ENCODE results near the gene CYP4F8. TPM values are rescaled to one million over a fixed set of nuclear protein-coding genes. Genes with fewer than 3 reads are reported as not detected.
"Not testable (repeated sequence)": the region's sequence is repeated elsewhere in the genome, so short reads cannot be mapped to it uniquely, and the experiment has no call there.

The CYP4F8 gene
- total RNA-seq, 2 experiments from 2014 or later = not detected

- DNase-seq = no peak
- ChIA-PET POLR2A (no interaction called here), CTCF (no interaction called here)
- no peaks in the 10 kb centered on the region for H3K27me3 Mint-ChIP-seq
- H3K9me3 Mint-ChIP-seq = no peaks in the 10 kb centered on the region
- H3K27ac Mint-ChIP-seq = no peak overlapping the region
- no peak overlapping the region for H3K4me3 Mint-ChIP-seq
- no peaks in the 10 kb centered on the region for H3K36me3 Mint-ChIP-seq (ENCODE audit: low read depth)
- H3K4me1 Mint-ChIP-seq = no peaks in the 10 kb centered on the region
Measured at GRCh38 chr19:15671237-15671821, 56.3 kb downstream of the CYP4F8 start.

DNA sequence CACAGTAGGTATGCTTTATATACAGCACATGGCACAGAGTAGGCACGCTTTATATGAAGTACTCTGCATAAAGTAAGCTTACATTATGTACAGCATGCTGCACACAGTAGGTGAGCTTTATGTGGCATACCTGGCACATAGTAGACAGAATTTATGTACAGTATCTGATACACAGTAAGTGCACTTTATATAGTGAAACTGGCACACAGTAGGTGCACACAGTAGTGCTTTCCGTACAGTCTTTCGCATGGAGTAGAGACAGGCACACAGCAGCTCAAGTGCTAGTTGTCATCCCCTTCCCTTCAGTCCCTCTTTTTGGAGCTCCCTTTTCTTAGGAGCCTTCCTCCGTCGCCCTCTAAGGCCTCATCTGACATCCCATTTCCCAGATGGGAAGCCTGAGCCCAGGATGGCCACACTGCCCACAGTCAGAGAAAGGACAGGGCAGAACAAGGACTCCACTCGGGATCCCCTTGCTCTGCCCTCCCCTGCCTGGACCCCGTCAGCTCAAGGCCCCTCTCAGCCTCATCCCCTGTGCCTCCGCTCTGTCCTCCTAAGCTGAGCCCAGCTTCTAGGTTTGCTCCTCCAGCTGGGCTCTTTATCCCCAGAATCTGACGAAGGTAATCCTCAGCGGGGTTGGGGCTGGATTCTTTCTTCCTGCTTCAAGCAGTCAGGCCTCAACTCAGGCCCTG is 57.0 kb downstream of the CYP4F8 start:
- DNase-seq = no peak
- CTCF ChIA-PET = no interaction called here
- POLR2A ChIA-PET = no interaction called here
- H3K4me1 Mint-ChIP-seq = no peaks in the 10 kb centered on the region
- no peak overlapping the region for H3K27ac Mint-ChIP-seq
- no peak overlapping the region for H3K4me3 Mint-ChIP-seq
- no peaks in the 10 kb centered on the region for H3K9me3 Mint-ChIP-seq
- H3K36me3 Mint-ChIP-seq (ENCODE audit: low read depth) = no peaks in the 10 kb centered on the region
- H3K27me3 Mint-ChIP-seq = no peaks in the 10 kb centered on the region

GRCh38 chr19:15672580-15673175 is 57.7 kb downstream of the CYP4F8 start, which contains the start of gene CYP4F12:
Gene CYP4F12 (plus strand): TSS chr19:15673087. CDS start chr19:15673530, 443 bp downstream.
- Mint-ChIP-seq H3K9me3 (no peaks in the 10 kb centered on the region), H3K36me3 (ENCODE audit: low read depth) (no peaks in the 10 kb centered on the region), H3K27ac (no peak within 1 kb of the TSS), H3K27me3 (no peaks in the 10 kb centered on the region), H3K4me1 (no peaks in the 10 kb centered on the region), H3K4me3 (no peak within 1 kb of the TSS)
- ChIA-PET CTCF (no interaction called here), POLR2A (no interaction called here)
- no peak for DNase-seq

DNA sequence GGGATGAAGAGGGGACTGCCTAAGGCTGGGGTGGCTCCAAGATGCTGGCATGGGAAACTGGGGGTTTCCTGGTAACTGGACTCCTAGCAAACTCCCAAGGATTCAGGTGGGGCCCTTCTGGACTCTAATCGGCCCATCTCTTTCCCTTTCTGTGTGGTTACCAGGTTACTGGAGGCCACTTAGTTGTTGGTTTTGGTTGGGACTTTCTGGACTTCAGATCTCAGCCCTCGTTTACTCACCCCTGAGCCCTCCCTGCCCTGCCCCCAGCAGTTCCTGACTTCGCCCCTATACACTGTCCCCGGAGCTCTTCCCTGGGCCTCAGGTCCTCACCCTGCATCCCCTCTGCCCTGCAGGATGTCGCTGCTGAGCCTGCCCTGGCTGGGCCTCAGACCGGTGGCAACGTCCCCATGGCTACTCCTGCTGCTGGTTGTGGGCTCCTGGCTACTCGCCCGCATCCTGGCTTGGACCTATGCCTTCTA is 58.2 kb downstream of the CYP4F8 start:
- POLR2A ChIA-PET = no interaction called here
- Mint-ChIP-seq H3K27ac (no peak overlapping the region), H3K4me3 (no peak overlapping the region)

GRCh38 chr19:15675560-15675959 is 60.5 kb downstream of the CYP4F8 start:
- Mint-ChIP-seq H3K36me3 (ENCODE audit: low read depth) (no peaks in the 10 kb centered on the region), H3K4me3 (no peak overlapping the region)
- CTCF ChIA-PET = no interaction called here

More for the DNA sequence above, 58.2 kb downstream of the CYP4F8 start:
- Mint-ChIP-seq H3K9me3 (peaks cover 4% of the 10 kb centered on the region), H3K36me3 (ENCODE audit: low read depth) (no peaks in the 10 kb centered on the region), H3K27me3 (no peaks in the 10 kb centered on the region), H3K4me1 (no peaks in the 10 kb centered on the region)
- CTCF ChIA-PET = no interaction called here
- DNase-seq = no peak

DNA sequence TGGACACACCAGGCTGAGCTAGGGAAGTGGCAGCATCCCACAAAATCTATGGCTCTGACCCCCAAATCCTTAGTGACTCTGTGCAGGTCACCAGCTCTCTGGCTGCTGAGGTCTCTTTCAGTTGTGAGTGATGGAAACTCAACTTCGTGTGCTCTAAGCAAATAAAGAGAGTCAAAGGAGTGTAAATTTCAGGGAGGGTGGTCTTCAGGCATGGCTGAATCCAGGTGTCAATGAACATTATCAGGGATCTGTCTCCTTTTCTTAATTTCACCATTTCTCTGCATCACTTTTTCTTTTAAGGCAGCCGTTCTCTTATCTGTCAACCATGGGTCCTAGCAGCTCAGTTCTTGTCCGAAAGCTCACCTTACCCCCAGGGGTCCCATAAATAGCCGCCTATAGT is 64.1 kb downstream of the CYP4F8 start:
- Mint-ChIP-seq H3K36me3 (ENCODE audit: low read depth) (no peaks in the 10 kb centered on the region), H3K27ac (no peak overlapping the region), H3K27me3 (no peaks in the 10 kb centered on the region), H3K4me3 (no peak overlapping the region), H3K4me1 (no peaks in the 10 kb centered on the region), H3K9me3 (peaks cover 4% of the 10 kb centered on the region)
- CTCF ChIA-PET = no interaction called here
- DNase-seq = no peak
- POLR2A ChIA-PET = no interaction called here

More at GRCh38 chr19:15675560-15675959, 60.5 kb downstream of the CYP4F8 start:
- Mint-ChIP-seq H3K27ac (no peak overlapping the region), H3K9me3 (peaks cover 4% of the 10 kb centered on the region), H3K27me3 (no peaks in the 10 kb centered on the region), H3K4me1 (no peaks in the 10 kb centered on the region)
- DNase-seq = no peak
- POLR2A ChIA-PET = no interaction called here

DNA sequence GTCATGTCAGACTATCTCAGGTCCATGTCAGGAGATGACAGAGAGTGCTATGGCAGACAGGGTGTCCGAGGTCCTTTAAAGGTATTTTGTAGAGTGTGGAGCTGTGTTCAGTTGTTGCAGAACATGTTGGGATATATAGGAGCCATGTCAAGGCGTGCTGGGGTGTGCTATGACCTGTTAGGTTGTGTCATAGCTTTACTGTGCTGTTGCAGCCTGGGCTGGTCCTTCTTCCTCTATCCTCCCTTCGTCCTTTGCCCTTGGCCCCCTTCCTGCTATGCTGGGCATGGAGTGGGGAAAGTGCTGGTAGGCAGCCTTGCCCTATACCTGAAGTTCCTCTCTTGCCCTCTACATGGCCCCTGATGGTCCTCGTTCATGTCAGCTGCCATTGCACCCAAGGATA is 64.8 kb downstream of the CYP4F8 start:
- H3K27me3 Mint-ChIP-seq, CTCF ChIA-PET, DNase-seq: not testable (repeated sequence)

More for the DNA sequence above, 64.8 kb downstream of the CYP4F8 start:
- H3K4me3 Mint-ChIP-seq; H3K4me1 Mint-ChIP-seq; H3K36me3 Mint-ChIP-seq (ENCODE audit: low read depth); H3K9me3 Mint-ChIP-seq; H3K27ac Mint-ChIP-seq; POLR2A ChIA-PET: not testable (repeated sequence)

Other genes starting within 250 kb of the CYP4F8 start
- 10 to 100 TPM; 54.5 to 57.1 TPM for gene AKAP8, start 235.4 kb upstream of the CYP4F8 start, total RNA-seq
- 10 to 100 TPM; 84.3 to 96.7 TPM for gene AKAP8L, start 196.2 kb upstream of the CYP4F8 start, total RNA-seq
- gene WIZ, start 165.3 kb upstream of the CYP4F8 start, total RNA-seq = 10 to 100 TPM; 28.7 to 31.6 TPM
- 100 to 1,000 TPM; 120 to 123 TPM for gene RASAL3, start 150.7 kb upstream of the CYP4F8 start, total RNA-seq
- gene PGLYRP2, start 135.7 kb upstream of the CYP4F8 start, total RNA-seq = under 1 TPM in 1 of 2 experiments, not detected in 1; 0.08 TPM
- under 1 TPM; 0.67 to 0.87 TPM for gene CYP4F22, start 106.7 kb upstream of the CYP4F8 start, total RNA-seq
- under 1 TPM; 0.15 to 0.23 TPM for gene CYP4F3, start 25.7 kb downstream of the CYP4F8 start, total RNA-seq
- gene CYP4F12, start 57.9 kb downstream of the CYP4F8 start, total RNA-seq = under 1 TPM in 1 of 2 experiments, not detected in 1; 0.10 TPM
- not detected for gene OR10H2, start 112.8 kb downstream of the CYP4F8 start, total RNA-seq
- gene OR10H3, start 122.8 kb downstream of the CYP4F8 start, total RNA-seq = not detected
- not detected for gene OR10H5, start 172.4 kb downstream of the CYP4F8 start, total RNA-seq
- gene OR10H1, start 200.4 kb downstream of the CYP4F8 start, total RNA-seq = not detected